GM12878 (cell line): ENCODE data around the gene DCST1.

Experiments
- EZH2 ChIP-seq: IDR thresholded peaks from 2 replicates; pipeline ENCODE4 v1.6.1; 2012; ENCODE audit warnings: low read depth, mild to moderate bottlenecking, control low read depth, inconsistent platforms, low read length, borderline replicate concordance; ENCODE audit not compliant: control insufficient read depth
- IKZF2 ChIP-seq, 2 experiments: fragments of 450-650 bp; IDR thresholded peaks; 2 replicates each; pipeline ENCODE4 v1.6.1; 2017; ENCODE audit warnings: mild to moderate bottlenecking in 2 of 2, moderate library complexity in 2 of 2
- TF ChIP-seq, protein P1 (sequence below): fragments of 450-650 bp; formaldehyde crosslinking; IDR thresholded peaks from 2 replicates; pipeline ENCODE4 v1.4.0; 2020; ENCODE audit warnings: mild to moderate bottlenecking, moderate library complexity
- TF ChIP-seq, protein P2 (sequence below), 3 experiments: IDR thresholded peaks in 2 of 3; conservative IDR thresholded peaks in 1 of 3; 2 replicates each; pipeline ENCODE4 v1.5.1; 2011; ENCODE audit warnings: low read depth in 3 of 3, low read length in 3 of 3, mild to moderate bottlenecking in 3 of 3, control low read depth in 2 of 3, moderate library complexity in 2 of 3, inconsistent platforms in 1 of 3, mixed read lengths in 1 of 3; ENCODE audit not compliant: control insufficient read depth in 2 of 3, insufficient read depth in 1 of 3; ENCODE audit errors: extremely low read depth in 1 of 3
- TF ChIP-seq, protein P3 (sequence below): IDR thresholded peaks from 2 replicates; pipeline ENCODE4 v1.6.1; 2011; ENCODE audit warnings: mild to moderate bottlenecking, low read depth, low read length, moderate library complexity; ENCODE audit not compliant: insufficient replicate concordance

DNA sequence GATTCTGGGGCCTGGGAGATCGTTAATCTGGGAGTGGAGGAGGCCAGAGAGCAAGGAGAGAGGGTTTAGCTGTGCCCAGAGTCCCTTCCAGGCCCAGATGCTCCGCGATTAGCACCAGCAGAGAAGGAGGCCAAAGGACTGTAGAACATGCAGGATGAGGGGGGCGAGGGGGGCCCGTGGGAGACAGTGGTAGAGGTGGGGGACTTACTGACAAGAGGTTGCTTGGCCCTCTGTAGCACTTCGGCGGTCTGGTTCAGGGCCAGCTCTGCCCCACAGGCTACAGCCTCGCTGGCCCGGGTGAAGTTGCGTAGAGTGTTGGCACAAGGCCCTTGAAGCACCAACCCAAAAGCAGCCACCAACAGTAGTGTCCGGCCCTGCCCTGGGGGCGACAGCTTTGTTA is 738 bp upstream of the DCST1 start:
- TF ChIP-seq, protein P1, sequence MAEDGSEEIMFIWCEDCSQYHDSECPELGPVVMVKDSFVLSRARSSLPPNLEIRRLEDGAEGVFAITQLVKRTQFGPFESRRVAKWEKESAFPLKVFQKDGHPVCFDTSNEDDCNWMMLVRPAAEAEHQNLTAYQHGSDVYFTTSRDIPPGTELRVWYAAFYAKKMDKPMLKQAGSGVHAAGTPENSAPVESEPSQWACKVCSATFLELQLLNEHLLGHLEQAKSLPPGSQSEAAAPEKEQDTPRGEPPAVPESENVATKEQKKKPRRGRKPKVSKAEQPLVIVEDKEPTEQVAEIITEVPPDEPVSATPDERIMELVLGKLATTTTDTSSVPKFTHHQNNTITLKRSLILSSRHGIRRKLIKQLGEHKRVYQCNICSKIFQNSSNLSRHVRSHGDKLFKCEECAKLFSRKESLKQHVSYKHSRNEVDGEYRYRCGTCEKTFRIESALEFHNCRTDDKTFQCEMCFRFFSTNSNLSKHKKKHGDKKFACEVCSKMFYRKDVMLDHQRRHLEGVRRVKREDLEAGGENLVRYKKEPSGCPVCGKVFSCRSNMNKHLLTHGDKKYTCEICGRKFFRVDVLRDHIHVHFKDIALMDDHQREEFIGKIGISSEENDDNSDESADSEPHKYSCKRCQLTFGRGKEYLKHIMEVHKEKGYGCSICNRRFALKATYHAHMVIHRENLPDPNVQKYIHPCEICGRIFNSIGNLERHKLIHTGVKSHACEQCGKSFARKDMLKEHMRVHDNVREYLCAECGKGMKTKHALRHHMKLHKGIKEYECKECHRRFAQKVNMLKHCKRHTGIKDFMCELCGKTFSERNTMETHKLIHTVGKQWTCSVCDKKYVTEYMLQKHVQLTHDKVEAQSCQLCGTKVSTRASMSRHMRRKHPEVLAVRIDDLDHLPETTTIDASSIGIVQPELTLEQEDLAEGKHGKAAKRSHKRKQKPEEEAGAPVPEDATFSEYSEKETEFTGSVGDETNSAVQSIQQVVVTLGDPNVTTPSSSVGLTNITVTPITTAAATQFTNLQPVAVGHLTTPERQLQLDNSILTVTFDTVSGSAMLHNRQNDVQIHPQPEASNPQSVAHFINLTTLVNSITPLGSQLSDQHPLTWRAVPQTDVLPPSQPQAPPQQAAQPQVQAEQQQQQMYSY (CRISPR knock-in tag), result no peak
- TF ChIP-seq EZH2, result no peak
- TF ChIP-seq IKZF2 (IDR thresholded peaks at IDR 0.05), result no peak
- TF ChIP-seq, protein P2, sequence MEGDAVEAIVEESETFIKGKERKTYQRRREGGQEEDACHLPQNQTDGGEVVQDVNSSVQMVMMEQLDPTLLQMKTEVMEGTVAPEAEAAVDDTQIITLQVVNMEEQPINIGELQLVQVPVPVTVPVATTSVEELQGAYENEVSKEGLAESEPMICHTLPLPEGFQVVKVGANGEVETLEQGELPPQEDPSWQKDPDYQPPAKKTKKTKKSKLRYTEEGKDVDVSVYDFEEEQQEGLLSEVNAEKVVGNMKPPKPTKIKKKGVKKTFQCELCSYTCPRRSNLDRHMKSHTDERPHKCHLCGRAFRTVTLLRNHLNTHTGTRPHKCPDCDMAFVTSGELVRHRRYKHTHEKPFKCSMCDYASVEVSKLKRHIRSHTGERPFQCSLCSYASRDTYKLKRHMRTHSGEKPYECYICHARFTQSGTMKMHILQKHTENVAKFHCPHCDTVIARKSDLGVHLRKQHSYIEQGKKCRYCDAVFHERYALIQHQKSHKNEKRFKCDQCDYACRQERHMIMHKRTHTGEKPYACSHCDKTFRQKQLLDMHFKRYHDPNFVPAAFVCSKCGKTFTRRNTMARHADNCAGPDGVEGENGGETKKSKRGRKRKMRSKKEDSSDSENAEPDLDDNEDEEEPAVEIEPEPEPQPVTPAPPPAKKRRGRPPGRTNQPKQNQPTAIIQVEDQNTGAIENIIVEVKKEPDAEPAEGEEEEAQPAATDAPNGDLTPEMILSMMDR (IDR thresholded peaks at IDR 0.05 in 2 of 3, conservative IDR thresholded peaks at IDR 0.05 in 1 of 3; ENCODE audit: control insufficient read depth in 2 of 3, extremely low read depth in 1 of 3, insufficient read depth in 1 of 3, low read depth in 3 of 3, low read length in 3 of 3), result no peak
- TF ChIP-seq, protein P3, sequence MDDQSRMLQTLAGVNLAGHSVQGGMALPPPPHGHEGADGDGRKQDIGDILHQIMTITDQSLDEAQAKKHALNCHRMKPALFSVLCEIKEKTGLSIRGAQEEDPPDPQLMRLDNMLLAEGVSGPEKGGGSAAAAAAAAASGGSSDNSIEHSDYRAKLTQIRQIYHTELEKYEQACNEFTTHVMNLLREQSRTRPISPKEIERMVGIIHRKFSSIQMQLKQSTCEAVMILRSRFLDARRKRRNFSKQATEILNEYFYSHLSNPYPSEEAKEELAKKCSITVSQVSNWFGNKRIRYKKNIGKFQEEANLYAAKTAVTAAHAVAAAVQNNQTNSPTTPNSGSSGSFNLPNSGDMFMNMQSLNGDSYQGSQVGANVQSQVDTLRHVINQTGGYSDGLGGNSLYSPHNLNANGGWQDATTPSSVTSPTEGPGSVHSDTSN, result no peak
